ENCODE measurements around the gene WIPF2.
A peak's percentile ranks its signal among the peaks of the same experiment; 100 is the strongest.
"Not testable (repeated sequence)": the region's sequence is repeated elsewhere in the genome, so short reads cannot be mapped to it uniquely, and the experiment has no call there.

WIPF2 gene

DNA sequence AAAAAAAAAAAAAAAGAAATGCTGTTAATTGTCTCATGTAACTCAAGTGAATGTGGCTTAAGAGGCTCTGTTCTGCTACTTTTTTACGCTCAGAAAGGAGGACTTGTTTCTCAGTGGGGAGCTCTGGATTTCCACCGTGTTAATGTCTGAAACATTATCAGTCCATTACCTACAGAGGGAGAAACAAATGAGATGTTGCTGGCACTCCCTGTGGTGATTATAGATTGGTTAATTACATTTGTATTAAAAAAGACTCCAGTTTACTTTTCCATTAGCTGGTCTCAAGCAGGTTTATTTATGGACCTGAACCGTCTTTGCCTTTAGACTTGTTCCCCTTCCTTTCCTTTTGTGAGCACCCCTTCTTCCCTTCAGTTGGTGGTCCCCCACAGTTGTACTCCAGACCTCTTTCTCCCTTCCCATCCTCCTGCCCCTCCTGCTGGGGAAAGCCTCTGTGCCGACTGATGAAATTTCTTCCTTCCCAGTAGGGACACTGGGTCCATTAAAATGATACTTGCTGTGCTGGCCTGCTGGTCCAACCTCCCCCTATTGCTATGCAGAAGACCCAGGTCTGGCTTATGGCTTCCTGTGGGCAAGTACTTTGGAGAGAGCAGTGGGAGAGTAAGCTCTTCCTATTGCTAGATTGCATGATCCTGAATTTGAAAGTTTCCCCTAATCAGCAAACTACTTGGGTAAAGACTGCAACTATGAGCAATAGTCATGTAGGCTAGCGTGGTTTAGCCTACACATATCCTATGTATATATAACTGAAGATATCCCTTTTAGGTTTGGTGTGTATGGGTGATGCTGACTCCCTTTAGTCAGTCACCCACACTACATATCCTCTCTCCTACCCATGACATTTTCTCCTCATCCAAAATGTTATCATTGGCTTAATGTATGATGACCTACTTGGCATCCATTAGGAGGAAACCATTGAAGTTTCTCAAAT, 76.7 kb downstream of the WIPF2 start:
- no peak for DNase-seq (ENCODE audit: low read depth, low spot score)

DNA sequence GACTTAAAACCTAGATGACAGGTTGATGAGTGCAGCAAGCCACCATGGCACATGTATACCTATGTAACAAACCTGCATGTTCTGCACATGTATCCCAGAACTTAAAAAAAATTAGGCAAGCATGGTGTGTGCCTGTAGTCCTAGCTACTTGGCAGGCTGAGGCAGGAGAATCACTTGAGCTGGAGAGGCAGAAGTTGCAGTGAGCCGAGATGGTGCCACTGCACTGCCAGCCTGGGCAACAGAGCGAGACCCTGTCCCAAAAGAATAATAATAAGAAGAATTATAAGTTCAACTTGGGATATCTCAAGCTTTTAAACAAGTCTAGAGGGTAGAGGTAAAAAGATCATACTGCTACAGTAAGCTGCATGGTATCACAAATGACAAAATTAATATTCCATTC, 78.4 kb downstream of the WIPF2 start:
- DNase-seq (ENCODE audit: low read depth, low spot score): no peak

GRCh38 chr17:40298726-40299125, 79.6 kb downstream of the WIPF2 start:
- DNase-seq (ENCODE audit: low read depth, low spot score): no peak

GRCh38 chr17:40299159-40299757, 80.2 kb downstream of the WIPF2 start:
- not testable (repeated sequence) for DNase-seq (ENCODE audit: low read depth, low spot score)

DNA sequence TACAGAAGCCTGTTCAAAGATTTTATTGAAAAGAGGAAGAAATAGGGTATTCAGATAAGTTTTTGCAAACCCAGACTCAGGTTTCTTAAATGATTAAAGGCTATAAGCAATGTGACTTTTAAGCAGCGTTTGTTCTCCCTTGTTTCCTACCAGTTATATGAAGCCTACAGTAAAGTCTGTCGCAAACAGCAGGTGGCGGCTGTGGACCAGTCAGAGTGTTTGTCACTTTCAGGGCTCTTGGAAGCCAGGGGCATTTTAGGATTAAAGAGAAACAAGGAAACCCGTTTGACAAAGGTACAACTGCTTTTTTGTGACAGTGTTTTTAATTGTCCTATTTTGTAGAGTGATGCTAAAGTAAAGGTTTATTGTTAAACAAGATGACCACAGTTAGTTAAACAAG, 82.2 kb downstream of the WIPF2 start:
- DNase-seq (ENCODE audit: low read depth, low spot score): no peak

DNA sequence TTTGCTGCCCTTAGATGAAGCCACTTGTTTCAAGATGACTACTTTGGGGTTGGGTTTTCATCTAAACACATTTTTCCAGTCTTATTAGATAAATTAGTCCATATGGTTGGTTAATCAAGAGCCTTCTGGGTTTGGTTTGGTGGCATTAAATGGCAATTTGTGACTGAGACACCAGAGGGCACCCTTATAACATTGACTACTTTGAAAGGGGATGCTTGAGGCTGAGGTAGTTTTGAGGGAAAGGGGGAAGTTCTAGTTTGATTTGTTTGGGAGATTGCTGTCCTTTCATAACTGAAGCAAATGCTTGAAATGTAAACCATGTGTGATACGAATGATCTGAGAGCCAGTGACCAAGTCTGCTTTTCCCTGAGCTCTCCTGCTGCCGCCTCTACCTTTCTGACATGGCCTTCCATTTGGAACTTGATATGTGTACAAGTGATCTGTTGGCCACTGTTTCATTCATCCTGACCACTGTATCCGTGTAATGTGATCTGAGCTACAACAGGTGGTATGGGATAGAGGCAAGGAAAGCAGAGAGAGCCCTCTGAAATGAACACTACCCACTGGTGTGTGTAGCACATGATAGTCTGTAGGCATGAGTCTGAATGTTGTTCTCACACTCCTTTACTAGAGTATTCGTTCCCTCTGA, 84.0 kb downstream of the WIPF2 start:
- peak; percentile 53 for DNase-seq (ENCODE audit: low read depth, low spot score)

- no peak for DNase-seq (ENCODE audit: low read depth, low spot score)
Measured at GRCh38 chr17:40303708-40304551, 84.8 kb downstream of the WIPF2 start.

DNA sequence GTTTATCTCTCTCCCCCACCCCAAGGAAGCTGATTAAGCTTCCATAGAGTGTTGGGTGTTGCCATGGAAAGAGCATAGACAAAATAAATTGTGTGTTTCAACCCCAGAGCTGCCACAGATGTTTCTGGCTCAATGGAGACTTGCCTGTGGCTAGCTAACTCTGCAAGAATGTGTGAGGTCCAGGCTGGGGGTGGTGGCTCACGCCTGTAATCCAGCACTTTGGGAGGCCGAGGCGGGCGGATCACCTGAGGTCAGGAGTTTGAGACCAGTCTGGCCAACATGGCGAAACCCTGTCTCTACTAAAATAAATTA, 85.4 kb downstream of the WIPF2 start:
- DNase-seq (ENCODE audit: low read depth, low spot score): not testable (repeated sequence)

GRCh38 chr17:40304866-40305265, 85.8 kb downstream of the WIPF2 start:
- not testable (repeated sequence) for DNase-seq (ENCODE audit: low read depth, low spot score)

- DNase-seq (ENCODE audit: low read depth, low spot score): no peak
Measured at GRCh38 chr17:40306395-40306794, 87.3 kb downstream of the WIPF2 start.

- peak; percentile 30 for DNase-seq (ENCODE audit: low read depth, low spot score)
Measured at GRCh38 chr17:40307001-40307730, 88.1 kb downstream of the WIPF2 start.

DNA sequence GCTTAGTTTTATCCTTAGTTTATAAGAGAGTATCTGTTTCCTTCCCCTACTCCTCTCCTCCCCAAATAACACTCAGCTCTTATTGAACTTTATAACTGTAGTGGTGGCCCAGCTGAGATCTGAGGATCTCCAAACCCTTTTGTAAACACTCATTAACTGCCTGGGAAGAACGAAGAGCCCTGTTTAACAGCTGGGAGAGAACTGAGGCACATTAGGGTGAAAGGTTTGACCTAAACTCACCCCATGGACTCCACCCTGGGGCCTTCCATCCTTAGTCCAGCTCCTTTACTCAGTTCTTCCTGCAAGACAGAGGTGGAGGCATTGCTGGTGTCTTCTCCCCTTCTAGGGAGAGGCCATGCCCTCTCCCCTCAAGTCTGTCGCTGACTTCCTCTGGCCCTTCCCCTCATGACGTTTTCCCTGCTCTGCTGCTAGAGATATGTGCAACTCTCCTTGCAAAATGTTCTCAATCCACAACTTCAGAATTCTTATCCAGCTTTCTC, 88.7 kb downstream of the WIPF2 start:
- no peak for DNase-seq (ENCODE audit: low read depth, low spot score)

DNA sequence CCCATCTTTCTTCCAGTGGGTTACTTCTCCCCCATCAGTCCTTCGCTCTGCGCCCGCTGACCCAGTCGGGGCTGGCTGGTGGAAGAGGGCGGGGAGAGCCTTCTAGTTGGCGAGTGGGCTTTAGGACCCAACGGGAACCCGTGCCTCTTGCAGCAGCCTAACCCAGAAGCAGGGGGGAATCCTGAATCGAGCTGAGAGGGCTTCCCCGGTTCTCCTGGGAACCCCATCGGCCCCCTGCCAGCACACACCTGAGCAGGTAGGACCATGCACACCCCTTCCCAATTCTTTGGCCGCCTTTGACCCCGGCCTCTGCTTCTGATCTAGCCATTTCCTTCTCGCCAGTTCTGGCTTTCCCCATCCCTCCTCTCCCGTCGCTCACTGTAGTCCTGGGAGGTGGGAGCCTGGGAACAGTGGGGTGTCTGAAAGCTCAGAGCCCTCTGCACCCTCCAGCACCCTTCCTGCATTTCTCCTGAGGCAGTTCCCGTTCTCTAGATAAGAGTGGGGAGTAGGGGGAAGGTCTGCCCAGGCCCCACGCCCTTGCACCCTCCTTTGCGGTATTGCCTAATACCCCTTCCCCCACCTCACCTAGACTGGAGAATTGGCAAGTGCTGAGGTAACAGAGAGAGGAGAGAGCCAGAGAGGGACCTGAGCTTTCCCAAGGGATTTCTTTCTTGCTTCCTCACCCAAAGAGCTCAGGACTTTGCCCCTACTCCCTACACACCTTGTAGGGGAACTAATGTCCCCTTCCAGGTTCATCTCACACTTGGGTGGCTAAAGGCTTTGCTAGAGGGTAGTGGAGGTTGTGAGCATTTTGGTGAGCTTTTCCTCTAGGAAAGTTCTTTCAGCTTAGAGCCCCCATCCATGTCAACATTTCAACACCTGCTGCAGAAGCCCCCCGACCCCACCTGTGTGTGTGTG, 90.2 kb downstream of the WIPF2 start, which contains the start of gene RARA:
Gene RARA (plus strand): TSS at position 150 of the 918 bp plus-strand sequence. CDS start 22,039 bp downstream, outside the sequence.
- DNase-seq (ENCODE audit: low read depth, low spot score): peak; percentile 71

- DNase-seq (ENCODE audit: low read depth, low spot score): no peak
Measured at GRCh38 chr17:40309949-40310510, 90.9 kb downstream of the WIPF2 start.

DNA sequence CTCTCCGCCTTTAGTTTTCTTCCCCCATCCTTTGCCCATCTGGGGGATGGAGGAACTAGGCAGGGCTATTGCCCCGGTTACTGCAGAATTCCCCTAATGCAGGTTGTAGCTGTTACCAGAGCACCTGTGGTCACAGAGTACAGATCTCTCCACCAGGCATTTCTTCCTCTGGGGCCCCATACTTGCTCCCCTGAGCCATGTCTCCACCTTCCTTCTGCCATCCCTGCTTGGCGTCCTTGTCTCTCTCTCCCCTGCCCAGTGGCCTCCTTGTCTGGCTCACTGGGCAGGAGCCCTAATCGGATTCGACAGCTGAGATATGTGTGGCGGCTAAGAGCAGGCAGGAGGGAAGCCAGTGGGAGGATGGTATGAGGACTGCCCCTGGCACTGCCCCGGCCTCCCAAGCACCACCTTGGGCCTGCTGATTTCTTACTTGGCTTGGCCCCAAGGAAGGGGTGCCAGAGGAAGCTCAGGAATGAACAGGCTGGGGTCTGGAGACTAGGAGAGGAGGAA, 91.8 kb downstream of the WIPF2 start:
- no peak for DNase-seq (ENCODE audit: low read depth, low spot score)

DNA sequence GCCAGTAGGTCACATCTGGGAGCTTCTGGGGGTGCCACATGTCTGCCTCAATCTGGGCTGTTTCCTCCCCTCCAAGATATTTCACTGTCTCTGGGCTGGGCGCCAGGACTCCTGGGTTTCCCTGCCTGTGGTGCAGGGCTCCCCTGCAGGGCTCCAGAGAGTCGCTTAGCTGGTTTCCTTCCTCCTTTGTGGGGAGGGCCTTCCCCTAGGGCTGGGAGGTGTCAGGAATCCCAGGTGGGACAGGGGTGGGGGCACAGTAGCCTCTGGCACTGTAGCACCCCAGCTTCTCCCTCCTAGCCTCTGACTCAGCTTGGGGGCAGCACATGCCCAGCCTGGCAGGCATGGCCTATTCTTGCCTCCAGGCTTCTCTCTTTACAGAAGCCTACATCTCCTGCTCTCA, 92.5 kb downstream of the WIPF2 start:
- DNase-seq (ENCODE audit: low read depth, low spot score): no peak

- DNase-seq (ENCODE audit: low read depth, low spot score): no peak
Measured at GRCh38 chr17:40312131-40312731, 93.1 kb downstream of the WIPF2 start.

GRCh38 chr17:40312893-40313667, 94.0 kb downstream of the WIPF2 start:
- no peak for DNase-seq (ENCODE audit: low read depth, low spot score)

Measured in ELF-1 (cell line).